Tibial nerve (tissue), 4 donors: ENCODE data around the gene RPL27.

Experiments
- CTCF ChIP-seq, 5 experiments: fragments of 200-600 bp in 3 of 5; fragments of 450-650 bp in 2 of 5; sonication (generic) in 3 of 5; IDR thresholded peaks; one replicate each; pipeline ENCODE4 v1.5.1; 2016 to 2019; ENCODE audit warnings: antibody characterized with exemption in 5 of 5, mild to moderate bottlenecking in 3 of 5, moderate library complexity in 2 of 5
- EP300 ChIP-seq, 2 donors: sonication (generic); formaldehyde crosslinking; IDR thresholded peaks; one replicate each; pipeline ENCODE4 v1.6.1; 2017; ENCODE audit warnings: antibody characterized with exemption in 2 of 2, mild to moderate bottlenecking in 1 of 2
- POLR2A ChIP-seq, 2 donors: fragments of 450-650 bp; IDR thresholded peaks; one replicate each; pipeline ENCODE4 v1.6.1; 2017; ENCODE audit warnings: antibody characterized with exemption in 2 of 2, mild to moderate bottlenecking in 2 of 2, moderate library complexity in 2 of 2

- TF ChIP-seq POLR2A (IDR thresholded peaks at IDR 0.05), result no peak
- TF ChIP-seq CTCF (IDR thresholded peaks at IDR 0.05), result no peak
- no peak for TF ChIP-seq EP300 (IDR thresholded peaks at IDR 0.05)
Measured at GRCh38 chr17:42992872-42993271, 5.3 kb upstream of the RPL27 start.
